IMR-90 (cell line): ENCODE results near the gene NEURL4.

ENCODE experiments used
- CEBPB ChIP-seq: IDR thresholded peaks from 2 replicates; pipeline ENCODE4 v1.6.1; 2012; ENCODE audit warnings: low read depth, low read length, improper control_type of control experiment
- CHD1 ChIP-seq: IDR thresholded peaks from 2 replicates; pipeline ENCODE4 v1.6.1; 2012; ENCODE audit warnings: low read depth, low read length, improper control_type of control experiment
- CTCF ChIP-seq: conservative IDR thresholded peaks from 2 replicates; pipeline ENCODE4 v1.5.1; 2012; ENCODE audit warnings: mild to moderate bottlenecking, low read depth, low read length, improper control_type of control experiment
- MXI1 ChIP-seq: IDR thresholded peaks from 2 replicates; pipeline ENCODE4 v1.6.1; 2012; ENCODE audit warnings: low read depth, mild to moderate bottlenecking, low read length, moderate library complexity, borderline replicate concordance
- POLR2A ChIP-seq: IDR thresholded peaks from 2 replicates; pipeline ENCODE4 v1.6.1; 2012; ENCODE audit warnings: mild to moderate bottlenecking, low read depth, low read length
- RAD21 ChIP-seq: IDR thresholded peaks from 2 replicates; pipeline ENCODE4 v1.6.1; 2012; ENCODE audit warnings: low read length, improper control_type of control experiment
- SMC3 ChIP-seq: fragments of 150-350 bp; IDR thresholded peaks from 2 replicates; pipeline ENCODE4 v1.6.1; 2016; ENCODE audit warnings: low read depth, mild to moderate bottlenecking, antibody characterized with exemption, low read length, moderate library complexity
- TF ChIP-seq, protein P1 (sequence below): fragments of 150-350 bp; IDR thresholded peaks from 2 replicates; pipeline ENCODE4 v1.6.1; 2016; ENCODE audit warnings: low read depth, mild to moderate bottlenecking, low read length, moderate library complexity, borderline replicate concordance

- TF ChIP-seq CHD1 (no peak), RAD21 (no peak), CTCF (no peak), MXI1 (no peak), POLR2A (no peak), SMC3 (no peak), CEBPB (no peak)
- TF ChIP-seq, protein P1, sequence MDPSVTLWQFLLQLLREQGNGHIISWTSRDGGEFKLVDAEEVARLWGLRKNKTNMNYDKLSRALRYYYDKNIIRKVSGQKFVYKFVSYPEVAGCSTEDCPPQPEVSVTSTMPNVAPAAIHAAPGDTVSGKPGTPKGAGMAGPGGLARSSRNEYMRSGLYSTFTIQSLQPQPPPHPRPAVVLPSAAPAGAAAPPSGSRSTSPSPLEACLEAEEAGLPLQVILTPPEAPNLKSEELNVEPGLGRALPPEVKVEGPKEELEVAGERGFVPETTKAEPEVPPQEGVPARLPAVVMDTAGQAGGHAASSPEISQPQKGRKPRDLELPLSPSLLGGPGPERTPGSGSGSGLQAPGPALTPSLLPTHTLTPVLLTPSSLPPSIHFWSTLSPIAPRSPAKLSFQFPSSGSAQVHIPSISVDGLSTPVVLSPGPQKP, result no peak
These were observed 35.1 kb downstream of the NEURL4 start for GRCh38 chr17:7293816-7294613.
